DOHH2 (cell line): ENCODE measurements around the gene EFCAB5.

Experiments used
- CTCF ChIP-seq: fragments of 200-600 bp; sonication (generic); IDR thresholded peaks from one replicate; pipeline ENCODE4 v1.5.1; 2014; ENCODE audit warnings: antibody characterized with exemption, mild to moderate bottlenecking, low read depth, low read length; ENCODE audit not compliant: poor library complexity, severe bottlenecking
- EZH2phosphoT487 ChIP-seq: fragments of 200-600 bp; sonication (generic); IDR thresholded peaks from 2 replicates; pipeline ENCODE4 v1.6.1; 2017; ENCODE audit warnings: borderline replicate concordance, mild to moderate bottlenecking, antibody characterized with exemption, low read length, moderate library complexity, mixed read lengths

GRCh38 chr17:29948448-29949215, 7.2 kb downstream of the EFCAB5 start:
- TF ChIP-seq CTCF (no peak), EZH2phosphoT487 (no peak)
